ENCODE results near the gene SPC25. TPM values are rescaled to one million over a fixed set of nuclear protein-coding genes. Genes with fewer than 3 reads are reported as not detected.

The SPC25 gene
- total and polyA plus RNA-seq, 10 of the 15 experiments (the other 5 are each of a cell fraction or from before 2014, with no cell fraction given), result 18.7 to 61.5 (median 32.0) TPM

DNA sequence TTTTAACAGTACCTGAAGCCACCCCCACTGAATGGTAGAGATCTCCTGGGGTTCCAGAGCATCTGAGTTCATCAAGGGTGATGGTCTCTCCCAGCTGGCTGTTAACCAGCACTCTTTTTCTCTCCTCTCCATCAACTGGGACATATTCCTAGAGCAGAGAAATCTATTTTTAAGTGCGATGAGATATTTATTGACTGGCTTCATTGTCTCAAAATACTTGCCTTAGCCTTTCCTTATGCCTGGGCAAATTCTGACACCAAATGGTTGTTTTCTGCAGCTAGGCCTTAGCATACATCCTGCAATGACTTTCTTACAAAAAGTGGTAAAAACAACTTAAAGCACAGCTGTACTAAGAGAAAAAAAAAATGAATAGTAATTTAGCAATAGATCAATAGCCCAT is 68.2 kb downstream of the SPC25 start:
- in situ Hi-C loops (cut with MboI) (no loop called here), intact Hi-C loops (cut with micrococcal nuclease; ENCODE audit: unreplicated experiment) (no loop called here)
- Histone ChIP-seq H4K20me1 (ENCODE audit: control insufficient read depth, insufficient read depth) (no peaks in the 10 kb centered on the region; the same call in 1 of the 2 replicates), H3K27me3 (replicated peaks in 1 of 2; ENCODE audit: control insufficient read depth in 2 of 2, insufficient read depth in 2 of 2, low read length in 1 of 2) (0 out of 4 replicates have a peak, but pooled peaks cover 0 to 1% of the 10 kb centered on the region in 2 experiments), H3K4me2 (ENCODE audit: control insufficient read depth, insufficient read depth) (no peak overlapping the region), H3K79me2 (ENCODE audit: control insufficient read depth, insufficient read depth, low read length) (no peaks in the 10 kb centered on the region), H3K4me1 (ENCODE audit: control insufficient read depth, insufficient read depth, low read length) (no peaks in the 10 kb centered on the region), H3K9ac (ENCODE audit: control insufficient read depth, insufficient read depth, low read length) (no peak overlapping the region), H3K27ac (ENCODE audit: control insufficient read depth, insufficient read depth) (no peak overlapping the region), H3K36me3 (ENCODE audit: control insufficient read depth in 2 of 2, insufficient read depth in 2 of 2, low read length in 1 of 2) (no peaks in the 10 kb centered on the region), H3K4me3 (no peak overlapping the region), H2AFZ (ENCODE audit: control insufficient read depth, low read depth, low read length) (no peak overlapping the region), H3K9me3 (replicated peaks; ENCODE audit: control insufficient read depth, insufficient read depth, low read length) (no peaks in the 10 kb centered on the region)
- POLR2A ChIA-PET, result no interaction called here
- 83% methylated on average over 1 of the region's 1 CpG for WGBS (ENCODE audit: insufficient coverage, insufficient replicate concordance, low lambda C conversion rate, missing lambda C conversion rate)
- DNase-seq (ENCODE audit: low read depth, low spot score) (no peak), FAIRE-seq (no peak), ATAC-seq (no peak)
- no TSS peak for BruUV-seq (replicated peaks)
- SMC1A ChIA-PET (ENCODE audit: uncharacterized antibody, unreplicated experiment), result no interaction called here
- RAD21 ChIA-PET (ENCODE audit: unreplicated experiment), result no interaction called here
- CTCF ChIA-PET, result no interaction called here
- TF ChIP-seq POLR2A (IDR thresholded peaks at IDR 0.05; ENCODE audit: low read depth, low read length) (no peak), RBBP5 (conservative IDR thresholded peaks at IDR 0.05) (no peak), RFX5 (IDR thresholded peaks at IDR 0.05; ENCODE audit: low read depth, low read length) (no peak), CREB1 (IDR thresholded peaks at IDR 0.05; ENCODE audit: low read depth) (no peak), NBN (IDR thresholded peaks at IDR 0.05) (no peak), PAX8 (IDR thresholded peaks at IDR 0.05) (no peak), MEF2A (IDR thresholded peaks at IDR 0.05; ENCODE audit: insufficient read depth, low read depth, low read length) (no peak), ZBED1 (IDR thresholded peaks at IDR 0.05; ENCODE audit: borderline replicate concordance) (no peak), RAD51 (IDR thresholded peaks at IDR 0.05) (no peak), GABPA (IDR thresholded peaks at IDR 0.05; ENCODE audit: low read depth) (no peak), ZNF207 (IDR thresholded peaks at IDR 0.05; ENCODE audit: borderline replicate concordance) (no peak), CBFB (IDR thresholded peaks at IDR 0.05; ENCODE audit: low read depth) (no peak), SRF (IDR thresholded peaks at IDR 0.05; ENCODE audit: low read depth in 2 of 2, low read length in 2 of 2) (no peak), HDGF (IDR thresholded peaks at IDR 0.05) (no peak)
- TF ChIP-seq, protein P1, sequence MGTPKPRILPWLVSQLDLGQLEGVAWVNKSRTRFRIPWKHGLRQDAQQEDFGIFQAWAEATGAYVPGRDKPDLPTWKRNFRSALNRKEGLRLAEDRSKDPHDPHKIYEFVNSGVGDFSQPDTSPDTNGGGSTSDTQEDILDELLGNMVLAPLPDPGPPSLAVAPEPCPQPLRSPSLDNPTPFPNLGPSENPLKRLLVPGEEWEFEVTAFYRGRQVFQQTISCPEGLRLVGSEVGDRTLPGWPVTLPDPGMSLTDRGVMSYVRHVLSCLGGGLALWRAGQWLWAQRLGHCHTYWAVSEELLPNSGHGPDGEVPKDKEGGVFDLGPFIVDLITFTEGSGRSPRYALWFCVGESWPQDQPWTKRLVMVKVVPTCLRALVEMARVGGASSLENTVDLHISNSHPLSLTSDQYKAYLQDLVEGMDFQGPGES (IDR thresholded peaks at IDR 0.05), result no peak
